Spinal cord (tissue), 10 donors: Measurements from ENCODE around the gene CACNA1B. TPM values are rescaled to one million over a fixed set of nuclear protein-coding genes. Genes with fewer than 3 reads are reported as not detected.
A peak's percentile ranks its signal among the peaks of the same experiment; 100 is the strongest.

Experiments
- DNase-seq, 6 donors: peaks; one replicate each; pipeline versions ENCODE4 v3.0.0 to v3.0.0-alpha.2; 2013 to 2015; ENCODE audit warnings: low spot score in 6 of 6, low read depth in 4 of 6
- H3K27ac ChIP-seq: one replicate; pipeline ENCODE4 v1.5.1; 2013; ENCODE audit warnings: low read depth, low read length, control low read depth
- H3K27me3 ChIP-seq: one replicate; pipeline ENCODE4 v1.6.1; 2013; ENCODE audit warnings: low read length; ENCODE audit not compliant: control insufficient read depth, insufficient read depth
- H3K36me3 ChIP-seq: one replicate; pipeline ENCODE4 v1.6.1; 2013; ENCODE audit warnings: low read length; ENCODE audit not compliant: control insufficient read depth, insufficient read depth
- H3K4me1 ChIP-seq: one replicate; pipeline ENCODE4 v1.6.1; 2013; ENCODE audit warnings: low read length; ENCODE audit not compliant: control insufficient read depth, insufficient read depth
- H3K4me3 ChIP-seq: one replicate; pipeline ENCODE4 v1.5.1; 2013; ENCODE audit warnings: low read depth, low read length, control low read depth
- H3K9me3 ChIP-seq: one replicate; pipeline ENCODE4 v1.6.1; 2013; ENCODE audit warnings: low read length; ENCODE audit not compliant: control insufficient read depth, insufficient read depth
- WGBS: methylation state at CpG from one replicate; pipeline ENCODE4 v1.1.5; 2013; ENCODE audit warnings: missing lambda C conversion rate; ENCODE audit not compliant: insufficient coverage; 5-methylcytosine and 5-hydroxymethylcytosine counted together
- polyA plus RNA-seq, 2 donors: library from polyadenylated mRNA; unstranded; fragments of 120-200 nt; gene quantifications; one replicate each; pipeline ENCODE4 v1.2.1, GENCODE V29; 2013; ENCODE audit not compliant: insufficient read length in 2 of 2
- total RNA-seq, 2 donors: library from RNA; depleted of rRNA in 1 of 2; stranded (reverse); fragments of 120-200 nt in 1 of 2; fragments of >200 nt in 1 of 2; gene quantifications; one replicate each; pipeline versions ENCODE4 v1.2.3 to v1.2.4, GENCODE V29; 2013 to 2014
- donor health status: healthy.

CACNA1B gene
- total and polyA plus RNA-seq, 4 donors, result 6.2 to 24.6 (median 19.6) TPM

- Histone ChIP-seq H3K9me3 (no peaks in the 10 kb centered on the region), H3K4me3 (no peak overlapping the region), H3K36me3 (peaks cover 33% of the 10 kb centered on the region), H3K27ac (no peak overlapping the region), H3K27me3 (no peaks in the 10 kb centered on the region), H3K4me1 (peaks cover 6% of the 10 kb centered on the region)
- WGBS, result 82% methylated on average over 7 of the region's 14 CpGs
- DNase-seq, result no peak
Measured at GRCh38 chr9:138071292-138071691, 193.7 kb downstream of the CACNA1B start.

GRCh38 chr9:138071731-138072130 lies 194.1 kb downstream of the CACNA1B start:
- no peak overlapping the region for H3K4me3 ChIP-seq
- H3K36me3 ChIP-seq, result peaks cover 37% of the 10 kb centered on the region
- no peak overlapping the region for H3K27ac ChIP-seq
- H3K27me3 ChIP-seq, result no peaks in the 10 kb centered on the region
- no peaks in the 10 kb centered on the region for H3K9me3 ChIP-seq
- 93% methylated on average over 6 of the region's 6 CpGs for WGBS
- peaks cover 6% of the 10 kb centered on the region for H3K4me1 ChIP-seq
- no peak for DNase-seq

- Histone ChIP-seq H3K9me3 (no peaks in the 10 kb centered on the region), H3K36me3 (peaks cover 42% of the 10 kb centered on the region), H3K27me3 (no peaks in the 10 kb centered on the region), H3K27ac (no peak overlapping the region), H3K4me3 (no peak overlapping the region), H3K4me1 (peaks cover 6% of the 10 kb centered on the region)
- peak in 1 of 6 donors; percentile 43 for DNase-seq
- WGBS, result 78% methylated on average over 12 of the region's 12 CpGs
Measured at GRCh38 chr9:138072161-138072842, 194.7 kb downstream of the CACNA1B start.

- Histone ChIP-seq H3K4me3 (no peak overlapping the region), H3K36me3 (peaks cover 44% of the 10 kb centered on the region), H3K9me3 (no peaks in the 10 kb centered on the region), H3K27ac (no peak overlapping the region), H3K27me3 (no peaks in the 10 kb centered on the region), H3K4me1 (peaks cover 6% of the 10 kb centered on the region)
- 78% methylated on average over 9 of the region's 9 CpGs for WGBS
- DNase-seq, result no peak
Measured at GRCh38 chr9:138072897-138073296, 195.3 kb downstream of the CACNA1B start.

- 86% methylated on average over 9 of the region's 12 CpGs for WGBS
- Histone ChIP-seq H3K9me3 (no peaks in the 10 kb centered on the region), H3K4me3 (no peak overlapping the region), H3K27me3 (no peaks in the 10 kb centered on the region), H3K27ac (no peak overlapping the region), H3K4me1 (peaks cover 5% of the 10 kb centered on the region), H3K36me3 (peaks cover 48% of the 10 kb centered on the region)
- DNase-seq, result no peak
Measured at GRCh38 chr9:138073408-138073807, 195.8 kb downstream of the CACNA1B start.

GRCh38 chr9:138073808-138074207 lies 196.2 kb downstream of the CACNA1B start:
- Histone ChIP-seq H3K36me3 (peaks cover 49% of the 10 kb centered on the region), H3K27ac (no peak overlapping the region), H3K27me3 (no peaks in the 10 kb centered on the region), H3K4me3 (no peak overlapping the region), H3K4me1 (peaks cover 1% of the 10 kb centered on the region), H3K9me3 (no peaks in the 10 kb centered on the region)
- DNase-seq, result no peak
- 94% methylated on average over 12 of the region's 12 CpGs for WGBS

- H3K4me3 ChIP-seq, result no peak overlapping the region
- no peak for DNase-seq
- H3K27ac ChIP-seq, result no peak overlapping the region
- H3K36me3 ChIP-seq, result peaks cover 49% of the 10 kb centered on the region
- 94% methylated on average over 18 of the region's 18 CpGs for WGBS
- no peaks in the 10 kb centered on the region for H3K9me3 ChIP-seq
- no peaks in the 10 kb centered on the region for H3K4me1 ChIP-seq
- H3K27me3 ChIP-seq, result no peaks in the 10 kb centered on the region
Measured at GRCh38 chr9:138074516-138074915, 196.9 kb downstream of the CACNA1B start.

GRCh38 chr9:138075496-138075895 lies 197.9 kb downstream of the CACNA1B start:
- Histone ChIP-seq H3K9me3 (no peaks in the 10 kb centered on the region), H3K4me1 (no peaks in the 10 kb centered on the region), H3K27ac (no peak overlapping the region), H3K27me3 (no peaks in the 10 kb centered on the region), H3K36me3 (peaks cover 46% of the 10 kb centered on the region), H3K4me3 (no peak overlapping the region)
- 94% methylated on average over 20 of the region's 20 CpGs for WGBS
- DNase-seq, result no peak

- DNase-seq, result no peak
- WGBS, result 91% methylated on average over 14 of the region's 14 CpGs
- no peak overlapping the region for H3K4me3 ChIP-seq
- H3K9me3 ChIP-seq, result no peaks in the 10 kb centered on the region
- H3K27me3 ChIP-seq, result no peaks in the 10 kb centered on the region
- H3K4me1 ChIP-seq, result no peaks in the 10 kb centered on the region
- H3K27ac ChIP-seq, result no peak overlapping the region
- H3K36me3 ChIP-seq, result peaks cover 43% of the 10 kb centered on the region
Measured at GRCh38 chr9:138075961-138076649, 198.5 kb downstream of the CACNA1B start.

- Histone ChIP-seq H3K27ac (no peak overlapping the region), H3K27me3 (no peaks in the 10 kb centered on the region), H3K9me3 (no peaks in the 10 kb centered on the region), H3K4me3 (no peak overlapping the region), H3K36me3 (peaks cover 41% of the 10 kb centered on the region), H3K4me1 (no peaks in the 10 kb centered on the region)
- 91% methylated on average over 5 of the region's 5 CpGs for WGBS
- no peak for DNase-seq
Measured at GRCh38 chr9:138076650-138077009, 199.0 kb downstream of the CACNA1B start.
